ENCODE data around the gene CHST11. TPM values are rescaled to one million over a fixed set of nuclear protein-coding genes. Genes with fewer than 3 reads are reported as not detected.

Gene CHST11
- total RNA-seq, 1 donor from 2014 or later = 7.7 TPM

DNA sequence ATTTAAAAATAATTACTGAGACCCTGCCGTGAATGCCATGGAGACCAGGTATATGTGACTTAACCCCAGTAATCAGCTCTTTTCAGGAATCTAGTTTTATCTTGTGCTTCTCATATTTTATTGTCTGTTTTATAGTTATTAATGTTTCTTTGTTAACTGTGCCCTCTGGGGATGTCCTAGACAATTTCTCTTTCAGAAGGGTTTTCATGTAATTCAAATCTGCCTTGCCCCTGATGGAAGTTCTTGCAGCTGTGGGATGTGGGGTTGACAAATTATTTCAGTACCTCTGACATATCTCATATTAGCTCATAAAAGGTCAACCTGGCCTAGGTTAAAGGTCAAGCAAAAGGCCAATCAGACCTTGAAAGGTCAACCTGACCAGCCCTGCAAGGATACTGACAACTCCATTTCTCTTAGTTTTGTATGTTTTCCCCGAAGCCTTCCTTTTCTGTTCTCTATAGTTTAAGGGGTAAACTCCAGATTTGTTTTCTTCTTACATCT lies 319.0 kb downstream of the CHST11 start:
- Mint-ChIP-seq H3K27me3 (ENCODE audit: insufficient read depth, low read depth) (no peaks in the 10 kb centered on the region), H3K36me3 (no peaks in the 10 kb centered on the region), H3K27ac (no peak overlapping the region), H3K4me1 (no peaks in the 10 kb centered on the region), H3K4me3 (no peak overlapping the region), H3K9me3 (peaks cover 19% of the 10 kb centered on the region)
- H3K4me2 ChIP-seq = no peak overlapping the region
- no peaks in the 10 kb centered on the region for H3F3A ChIP-seq (ENCODE audit: low read depth)
- DNase-seq (ENCODE audit: low spot score) = no peak
- H3K27me3 ChIP-seq = no peaks in the 10 kb centered on the region
- H3K79me2 ChIP-seq (ENCODE audit: low read depth) = no peaks in the 10 kb centered on the region
- H3K9me3 ChIP-seq (ENCODE audit: low read depth) = peaks cover 4% of the 10 kb centered on the region
- no peak overlapping the region for H3K4me3 ChIP-seq
- H3K4me1 ChIP-seq = no peaks in the 10 kb centered on the region
- H2AFZ ChIP-seq (replicated peaks) = no peak overlapping the region
- no peak overlapping the region for H3K9ac ChIP-seq
- TF ChIP-seq EZH2phosphoT487 (IDR thresholded peaks at IDR 0.05) = no peak
- TF ChIP-seq EZH2 (IDR thresholded peaks at IDR 0.05) = no peak
- TF ChIP-seq CTCF (IDR thresholded peaks at IDR 0.05) = no peak
- H4K20me1 ChIP-seq (ENCODE audit: low read depth) = no peaks in the 10 kb centered on the region
- H3K27ac ChIP-seq = no peak overlapping the region
- H3K36me3 ChIP-seq = no peaks in the 10 kb centered on the region

- H3K9ac ChIP-seq = no peak overlapping the region
- no peaks in the 10 kb centered on the region for H3K27me3 Mint-ChIP-seq (ENCODE audit: insufficient read depth, low read depth)
These were observed 322.4 kb downstream of the CHST11 start for GRCh38 chr12:104779134-104779533.

DNA sequence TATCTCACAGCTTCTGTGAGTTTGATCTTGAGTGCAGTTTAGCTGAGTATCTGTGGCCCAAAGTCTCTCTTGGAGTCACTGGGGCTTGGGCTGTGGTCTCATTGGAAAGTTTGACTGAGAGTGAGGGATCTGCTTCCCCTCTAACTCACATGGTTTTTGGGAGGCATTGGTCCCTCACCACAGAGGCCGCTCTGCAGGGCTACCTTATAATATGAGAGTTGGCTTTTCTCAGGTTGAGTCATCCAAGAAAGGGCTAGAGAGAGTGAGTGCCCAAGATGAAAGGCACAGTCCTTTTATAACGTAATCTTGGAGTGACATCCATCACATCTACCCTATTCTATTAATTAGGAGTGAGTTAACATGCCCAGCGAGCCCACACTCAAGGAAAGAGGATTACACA lies 325.5 kb downstream of the CHST11 start:
- H3K27ac ChIP-seq = no peak overlapping the region
- no peak overlapping the region for H3K4me2 ChIP-seq
- peaks cover 3% of the 10 kb centered on the region for H3K9me3 Mint-ChIP-seq
- H3K9me3 ChIP-seq (ENCODE audit: low read depth) = no peaks in the 10 kb centered on the region
- H3K27me3 Mint-ChIP-seq (ENCODE audit: insufficient read depth, low read depth) = peaks cover 2% of the 10 kb centered on the region
- DNase-seq (ENCODE audit: low spot score) = no peak
- no peaks in the 10 kb centered on the region for H3K79me2 ChIP-seq (ENCODE audit: low read depth)
- peaks cover 8% of the 10 kb centered on the region for H3K4me1 Mint-ChIP-seq
- H2AFZ ChIP-seq (replicated peaks) = no peak overlapping the region
- no peak overlapping the region for H3K4me3 Mint-ChIP-seq
- no peak for TF ChIP-seq EZH2 (IDR thresholded peaks at IDR 0.05)
- no peak for TF ChIP-seq EZH2phosphoT487 (IDR thresholded peaks at IDR 0.05)
- no peak for TF ChIP-seq CTCF (IDR thresholded peaks at IDR 0.05)
- H3K36me3 ChIP-seq = no peaks in the 10 kb centered on the region
- no peaks in the 10 kb centered on the region for H3K36me3 Mint-ChIP-seq
- no peak overlapping the region for H3K4me3 ChIP-seq
- no peak overlapping the region for H3K27ac Mint-ChIP-seq
- no peaks in the 10 kb centered on the region for H3F3A ChIP-seq (ENCODE audit: low read depth)
- H3K9ac ChIP-seq = no peak overlapping the region
- H4K20me1 ChIP-seq (ENCODE audit: low read depth) = no peaks in the 10 kb centered on the region
- H3K4me1 ChIP-seq = peaks cover 12% of the 10 kb centered on the region
- H3K27me3 ChIP-seq = no peaks in the 10 kb centered on the region

More at GRCh38 chr12:104779134-104779533, 322.4 kb downstream of the CHST11 start:
- no peaks in the 10 kb centered on the region for H3K36me3 Mint-ChIP-seq
- no peak overlapping the region for H3K4me2 ChIP-seq
- no peak overlapping the region for H3K4me3 Mint-ChIP-seq
- H3K27ac Mint-ChIP-seq = no peak overlapping the region
- H3K4me1 ChIP-seq = peaks cover 2% of the 10 kb centered on the region
- no peak for DNase-seq (ENCODE audit: low spot score)
- no peaks in the 10 kb centered on the region for H3K4me1 Mint-ChIP-seq
- H3K9me3 Mint-ChIP-seq = peaks cover 3% of the 10 kb centered on the region
- H3K27ac ChIP-seq = no peak overlapping the region
- no peaks in the 10 kb centered on the region for H3F3A ChIP-seq (ENCODE audit: low read depth)
- H2AFZ ChIP-seq (replicated peaks) = no peak overlapping the region
- no peaks in the 10 kb centered on the region for H3K27me3 ChIP-seq
- TF ChIP-seq EZH2phosphoT487 (IDR thresholded peaks at IDR 0.05) (no peak), CTCF (IDR thresholded peaks at IDR 0.05) (no peak), EZH2 (IDR thresholded peaks at IDR 0.05) (no peak)
- no peaks in the 10 kb centered on the region for H3K36me3 ChIP-seq
- no peaks in the 10 kb centered on the region for H4K20me1 ChIP-seq (ENCODE audit: low read depth)
- no peak overlapping the region for H3K4me3 ChIP-seq
- H3K79me2 ChIP-seq (ENCODE audit: low read depth) = no peaks in the 10 kb centered on the region
- no peaks in the 10 kb centered on the region for H3K9me3 ChIP-seq (ENCODE audit: low read depth)

Data from neural progenitor cell (in vitro differentiated cells).